GM18526 (cell line): ENCODE results near the gene KIF5C.

ENCODE experiments used
- POLR2A ChIP-seq: IDR thresholded peaks from 3 replicates; pipeline ENCODE4 v1.6.1; 2011; ENCODE audit not compliant: insufficient read length; ENCODE audit errors: extremely low read depth

KIF5C gene

DNA sequence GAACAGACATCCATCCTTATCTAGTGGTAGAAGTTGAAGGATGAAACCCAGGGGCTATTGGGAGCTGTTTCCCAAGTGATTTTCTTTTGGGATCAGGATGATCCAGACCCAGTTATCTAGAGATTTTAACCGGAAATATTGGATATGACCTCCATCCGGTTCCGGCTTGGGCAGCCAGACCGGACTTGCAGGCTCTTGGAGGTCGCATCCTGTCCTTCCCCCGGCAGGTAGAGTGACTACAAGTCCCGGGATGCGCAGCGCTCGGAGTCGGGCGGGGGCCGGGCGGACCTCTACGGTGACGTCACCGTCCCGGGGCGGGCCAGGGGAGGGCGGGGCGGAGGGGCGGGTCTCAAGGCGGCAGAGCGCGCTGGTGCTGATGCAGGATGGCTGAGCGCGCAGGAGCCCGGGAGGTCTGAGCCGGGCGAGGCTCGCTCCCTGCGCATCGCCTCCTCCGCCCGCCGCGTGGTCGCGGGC, at the start of gene KIF5C:
Gene KIF5C (plus strand): TSS at position 360 of the 474 bp plus-strand sequence. CDS start 391 bp downstream, outside the sequence.
- TF ChIP-seq POLR2A: no peak

DNA sequence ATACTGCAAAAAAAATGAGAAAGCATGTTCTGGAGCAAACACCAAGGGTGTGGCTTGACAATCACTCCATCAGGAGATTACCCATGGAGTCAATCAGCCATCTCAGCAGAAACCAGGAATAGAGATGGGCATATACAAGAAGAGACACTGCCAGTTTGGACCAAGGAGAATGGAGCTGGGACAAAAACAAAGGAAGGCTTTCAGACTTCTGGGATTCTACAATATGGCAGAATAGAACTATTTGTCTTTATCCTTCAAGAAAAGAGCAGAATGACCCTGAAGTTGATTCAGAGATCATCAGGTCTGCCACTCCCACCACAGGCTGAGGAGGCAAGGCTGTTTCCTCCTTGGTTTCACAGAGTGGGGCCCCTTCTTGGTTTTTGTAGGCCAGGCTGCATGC, 48.2 kb upstream of the KIF5C start:
- no peak for TF ChIP-seq POLR2A

DNA sequence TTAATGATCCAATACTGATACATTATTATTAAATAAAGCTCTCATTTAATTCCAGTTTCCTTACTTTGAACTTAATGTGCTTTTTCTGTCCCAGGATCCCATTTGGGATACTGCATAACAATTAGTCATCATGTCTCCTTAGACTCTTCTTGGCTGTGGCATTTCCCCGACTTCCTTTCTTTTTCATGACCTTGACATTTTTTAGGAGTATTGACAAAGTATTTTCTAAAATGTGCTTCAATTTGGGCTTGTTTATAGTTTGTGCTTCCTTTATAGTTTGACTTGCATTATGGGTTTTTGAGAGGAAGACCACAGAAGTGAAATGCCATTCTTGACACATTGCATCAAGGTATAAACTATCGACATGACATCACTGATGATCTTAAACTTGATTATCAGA, 46.1 kb upstream of the KIF5C start:
- TF ChIP-seq POLR2A: no peak

DNA sequence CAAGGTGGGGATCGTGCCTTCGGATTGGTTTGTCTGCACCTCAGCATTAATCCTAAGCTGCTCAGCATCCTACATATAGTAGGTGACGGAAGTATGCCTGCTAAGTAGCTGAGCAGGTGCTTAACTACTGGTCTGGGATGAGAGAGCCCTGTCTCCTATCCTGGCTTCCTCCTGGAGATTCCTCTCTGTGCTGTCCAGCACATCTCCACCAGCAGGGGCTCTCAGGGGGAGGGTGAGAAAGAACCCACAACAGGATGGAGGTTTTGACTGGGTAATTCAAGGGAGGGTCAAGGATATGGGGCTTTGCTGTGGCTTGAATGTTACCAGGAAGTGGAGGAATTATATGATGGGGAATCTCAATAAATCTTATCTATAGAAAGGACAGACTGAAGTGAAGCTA, 45.4 kb upstream of the KIF5C start:
- TF ChIP-seq POLR2A: no peak

DNA sequence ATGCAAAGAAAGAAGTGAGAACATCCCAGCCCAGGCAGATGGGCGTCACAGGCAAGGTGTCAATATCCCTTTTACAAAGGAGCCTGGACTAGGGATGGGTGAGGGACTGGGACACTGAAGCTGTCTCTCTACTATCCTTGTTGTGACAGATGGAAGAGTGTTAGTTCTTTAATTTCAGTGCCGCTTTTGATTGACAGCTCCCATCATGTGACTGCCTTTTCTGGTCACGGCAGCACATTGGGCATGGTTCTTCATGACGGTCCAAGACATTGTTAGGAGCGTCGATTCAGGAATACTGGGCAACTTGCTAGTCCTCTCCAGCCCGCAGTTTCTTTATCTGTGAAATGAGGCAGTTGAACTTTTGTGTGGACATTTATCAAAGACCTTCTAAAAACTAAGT, 42.4 kb upstream of the KIF5C start:
- no peak for TF ChIP-seq POLR2A

DNA sequence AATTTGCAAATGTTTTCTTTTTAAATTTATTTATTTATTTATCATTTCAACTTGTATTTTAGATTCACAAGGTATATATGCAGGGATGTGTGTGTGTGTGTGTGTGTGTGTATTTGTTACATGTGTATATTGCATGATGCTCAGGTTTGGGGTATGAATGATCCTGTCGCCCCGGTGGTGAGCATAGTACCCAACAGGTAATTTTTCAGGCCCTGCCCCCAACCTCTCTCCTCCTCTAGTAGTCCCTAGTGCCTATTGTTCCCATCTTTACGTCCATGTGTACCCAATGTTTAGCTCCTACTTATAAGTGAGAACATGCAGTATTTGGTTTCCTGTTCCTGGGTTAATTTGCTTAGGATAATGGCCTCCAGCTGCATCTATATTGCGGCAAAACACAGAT, 33.0 kb upstream of the KIF5C start:
- no peak for TF ChIP-seq POLR2A

DNA sequence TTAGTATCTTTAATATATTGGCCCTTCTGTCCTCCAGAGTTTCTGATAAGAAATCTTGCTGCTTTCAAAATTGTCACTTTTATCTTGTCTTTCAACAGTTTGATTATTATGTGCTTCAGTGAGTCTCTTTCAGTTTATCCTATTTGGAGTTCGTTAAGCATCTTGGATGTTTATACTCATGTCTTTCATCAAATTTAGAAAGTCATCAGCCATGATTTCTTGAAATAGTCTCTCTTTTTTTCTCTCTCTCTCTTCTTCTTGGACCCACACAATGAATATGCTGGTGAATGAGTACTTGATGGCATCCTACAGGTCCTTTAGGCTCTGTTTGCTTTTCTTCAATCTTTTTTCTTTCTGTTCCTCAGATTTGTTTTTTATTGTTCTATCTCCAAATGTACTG, 26.9 kb upstream of the KIF5C start:
- no peak for TF ChIP-seq POLR2A

DNA sequence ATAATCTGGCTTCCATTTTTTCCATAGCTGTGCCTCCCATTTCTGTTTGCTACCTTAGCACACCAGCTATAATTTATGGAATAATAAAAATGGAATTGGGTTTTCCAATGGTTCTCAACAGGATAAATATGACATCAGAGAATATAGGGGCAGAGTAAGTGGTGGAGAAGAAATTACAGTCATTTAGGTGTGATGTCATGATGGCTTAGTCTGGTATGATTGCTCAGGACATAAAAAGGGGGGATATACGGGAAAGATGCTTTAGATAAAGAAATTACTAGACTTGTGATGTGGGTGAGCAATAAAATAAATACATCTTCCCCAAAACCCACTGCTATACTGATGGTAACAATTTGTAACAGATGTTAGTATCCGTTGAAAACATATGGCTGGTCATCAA, 21.6 kb upstream of the KIF5C start:
- no peak for TF ChIP-seq POLR2A

DNA sequence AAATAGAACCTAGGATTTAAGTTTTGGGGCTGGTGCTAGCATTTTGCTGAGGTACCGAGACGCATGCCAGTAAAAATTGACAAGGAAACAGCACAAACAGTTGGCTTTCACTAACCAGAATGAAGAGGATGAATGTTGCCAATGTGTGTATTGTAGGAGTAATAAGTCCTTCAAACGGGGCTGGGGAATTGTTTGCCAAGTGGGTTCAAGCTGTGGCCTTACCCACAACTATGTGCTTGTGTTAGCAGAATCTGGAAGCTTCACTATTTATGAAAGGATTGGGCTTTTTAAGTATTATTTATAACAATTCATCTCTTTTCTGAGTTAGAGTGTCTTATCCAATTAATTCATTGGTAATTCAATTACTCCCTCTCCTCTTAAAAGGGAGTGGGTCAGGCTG, 15.0 kb upstream of the KIF5C start:
- no peak for TF ChIP-seq POLR2A

DNA sequence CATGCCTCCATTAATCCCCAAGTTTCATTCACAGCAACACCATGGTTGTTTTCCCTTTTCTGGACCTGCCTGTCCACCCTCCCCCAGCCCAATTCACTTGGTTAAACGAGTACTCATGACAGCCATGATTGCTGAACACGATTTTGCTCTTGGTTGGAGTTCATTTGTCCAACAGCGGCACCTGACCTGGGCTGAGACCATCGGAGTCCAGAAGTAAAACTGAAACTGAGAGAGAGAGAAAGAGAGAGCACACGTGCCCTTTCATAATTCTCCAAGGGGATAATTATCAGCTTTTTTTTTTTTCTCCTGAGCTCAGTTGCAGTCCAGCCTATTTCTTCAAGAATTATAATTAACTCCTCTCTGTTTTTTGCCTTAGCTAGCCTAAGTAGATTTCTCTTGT, 13.7 kb upstream of the KIF5C start:
- no peak for TF ChIP-seq POLR2A

DNA sequence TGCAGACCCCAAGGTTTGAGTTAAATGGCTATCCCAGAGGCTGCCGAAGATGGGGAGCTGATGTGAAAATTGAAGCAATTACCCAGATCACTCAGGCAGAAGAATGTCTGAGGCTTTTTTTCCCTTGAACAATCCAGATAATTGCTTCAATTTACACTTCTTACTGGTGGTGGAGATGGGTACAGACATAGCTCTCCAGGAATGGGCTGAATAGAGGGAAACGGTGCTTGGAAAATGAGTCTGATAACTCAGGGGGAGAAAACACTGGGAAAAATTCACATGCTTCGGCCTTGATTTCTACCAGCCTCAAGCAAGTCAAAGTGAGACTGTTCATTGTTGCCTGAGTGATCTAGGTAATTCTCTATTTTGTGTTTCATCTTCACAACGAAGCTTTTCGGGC, 9.5 kb upstream of the KIF5C start:
- TF ChIP-seq POLR2A: no peak

DNA sequence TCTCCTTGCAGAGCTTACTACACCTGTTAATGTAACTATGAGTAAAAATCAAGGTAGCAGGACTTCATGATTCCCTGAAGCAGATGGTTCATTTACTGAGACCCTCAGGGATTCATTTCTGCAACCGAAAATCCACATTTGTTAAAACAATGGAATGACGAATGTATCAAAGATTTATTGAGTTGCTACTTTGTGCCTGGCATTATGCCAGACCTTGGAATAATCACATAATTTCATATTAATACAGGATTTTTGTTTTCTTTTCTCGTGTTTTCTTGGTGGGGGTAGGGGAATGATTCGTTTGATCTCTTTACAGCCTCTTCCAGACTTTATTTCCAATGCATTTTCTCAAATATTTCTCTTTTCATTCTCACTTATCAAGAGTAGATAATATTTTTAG, 8.9 kb upstream of the KIF5C start:
- no peak for TF ChIP-seq POLR2A

DNA sequence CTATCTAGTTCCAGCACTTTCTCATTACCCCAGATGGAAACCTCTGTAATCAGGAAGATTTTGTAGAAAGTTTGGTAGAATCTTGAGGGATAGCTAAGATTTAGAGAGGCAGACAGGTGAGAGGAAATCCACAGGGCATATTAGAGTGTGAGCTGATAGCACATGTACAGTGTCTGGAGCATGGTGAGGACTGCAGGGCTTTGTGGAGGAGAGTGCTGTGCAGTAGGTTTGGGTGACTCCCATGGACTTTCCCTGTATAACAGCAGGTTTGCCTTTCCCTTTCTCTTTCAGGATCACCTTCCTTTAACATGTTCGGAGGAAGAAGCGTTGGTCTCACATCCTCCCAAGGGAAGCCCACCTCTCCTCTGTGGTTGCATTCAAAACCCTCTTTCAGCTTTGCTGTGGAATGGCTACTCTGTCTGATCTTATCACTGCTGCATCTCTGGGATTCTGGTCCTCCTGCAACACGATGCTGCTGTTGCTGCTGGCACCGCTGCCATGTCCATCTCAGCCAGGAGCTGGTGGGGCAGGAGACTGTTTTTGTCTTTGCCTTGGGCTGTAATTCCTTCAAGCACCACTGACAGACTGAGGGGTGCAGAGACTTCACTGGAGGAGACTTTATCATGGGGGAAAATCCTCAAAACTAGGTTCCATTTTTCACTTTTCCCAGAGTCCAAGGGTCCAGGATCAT, 7.8 kb upstream of the KIF5C start:
- TF ChIP-seq POLR2A: no peak

DNA sequence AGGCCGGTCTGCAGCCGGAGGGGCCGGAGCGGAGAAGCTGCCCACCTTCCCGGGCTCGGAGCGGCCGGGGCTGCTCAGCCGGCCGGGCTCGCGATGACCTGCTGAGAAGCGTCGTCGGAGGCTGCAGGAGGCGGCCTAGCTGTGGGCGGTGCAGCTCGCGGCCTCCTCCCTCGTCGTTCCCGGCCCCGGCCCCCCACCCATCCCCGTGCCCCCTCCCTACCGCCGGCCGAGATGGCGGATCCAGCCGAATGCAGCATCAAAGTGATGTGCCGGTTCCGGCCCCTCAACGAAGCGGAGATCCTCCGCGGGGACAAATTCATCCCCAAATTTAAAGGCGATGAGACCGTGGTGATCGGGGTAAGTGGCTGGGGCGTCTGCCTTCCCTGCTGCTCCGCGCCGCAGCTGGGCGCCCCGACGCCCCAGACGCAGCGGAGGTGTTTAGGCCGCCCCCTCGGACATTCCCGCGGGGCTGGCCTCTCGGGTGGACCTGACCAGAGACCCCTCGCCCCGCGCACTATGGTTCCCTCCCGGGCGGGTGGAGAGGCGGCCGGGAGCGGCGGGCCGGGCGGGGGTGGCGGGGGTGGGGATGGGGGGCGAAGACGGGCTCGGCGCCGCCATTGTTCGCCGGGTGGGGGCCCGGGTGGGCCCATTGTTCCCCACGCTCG, 492 bp downstream of the KIF5C start:
- TF ChIP-seq POLR2A: no peak

DNA sequence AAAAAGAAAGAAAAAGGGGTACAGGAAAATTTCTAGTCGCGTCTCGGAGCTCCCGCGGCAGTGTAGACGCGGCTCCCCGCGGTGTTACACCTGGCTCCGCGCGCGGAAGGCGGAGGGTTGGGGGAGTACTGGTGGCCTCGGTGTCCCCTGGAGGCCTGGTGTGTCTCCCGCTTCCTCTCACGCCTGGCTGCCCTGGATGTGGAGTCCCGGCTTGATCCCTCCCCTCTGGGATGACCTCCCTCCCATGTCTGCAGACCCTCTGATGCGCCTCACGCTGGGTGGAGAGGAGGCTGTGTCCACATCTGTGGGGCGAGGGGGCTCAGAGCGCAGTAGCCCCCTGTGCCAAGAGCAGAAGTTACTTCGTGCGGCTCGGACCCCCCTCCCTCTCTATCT, 1.2 kb downstream of the KIF5C start:
- TF ChIP-seq POLR2A: no peak

DNA sequence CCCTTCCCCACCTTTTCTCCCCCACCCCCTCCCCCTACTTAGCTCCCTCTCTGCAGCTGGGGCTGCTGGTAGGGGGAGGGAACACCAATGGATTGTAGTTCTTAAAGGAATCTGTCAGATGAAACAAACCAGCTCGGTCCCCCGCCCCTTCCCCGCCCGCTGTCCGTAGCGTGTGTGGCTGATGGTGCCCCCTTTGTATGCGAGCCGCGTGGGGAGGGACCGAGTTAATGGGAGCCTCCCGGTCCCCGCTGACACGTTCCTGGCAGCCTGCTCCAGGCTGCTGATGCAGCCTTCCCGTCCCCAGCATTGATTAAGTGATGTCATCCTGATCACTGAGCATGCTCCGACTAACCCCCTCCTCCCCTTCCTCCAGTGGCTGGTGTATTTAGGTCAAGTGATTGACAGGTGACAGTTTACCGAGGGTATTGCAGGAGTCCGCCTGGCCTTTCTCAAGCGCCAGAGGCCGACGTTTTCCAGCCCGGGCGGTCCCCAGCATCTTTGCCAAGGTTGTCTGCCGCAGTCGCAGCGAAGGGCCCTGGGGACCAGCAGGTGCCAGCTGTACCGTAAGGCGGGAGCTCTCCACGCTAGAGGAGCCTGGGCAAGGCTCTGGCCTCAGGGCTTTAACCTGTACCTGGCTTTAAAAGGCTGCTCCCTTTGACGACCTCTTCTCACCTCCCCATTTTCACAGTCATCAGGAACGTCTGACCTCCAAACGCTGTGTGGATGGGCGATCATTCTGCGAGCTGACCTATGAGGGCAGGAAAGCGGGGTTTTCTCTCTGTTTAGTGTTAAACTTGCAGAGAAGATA, 1.8 kb downstream of the KIF5C start:
- no peak for TF ChIP-seq POLR2A
